K562 (cell line): ENCODE results near the gene PPP1R14B. TPM values are rescaled to one million over a fixed set of nuclear protein-coding genes. Genes with fewer than 3 reads are reported as not detected.
A peak's percentile ranks its signal among the peaks of the same experiment; 100 is the strongest.

Experiments used
- ATAC-seq: fragments of 200-7000 bp; cut with Tn5 transposase; 3 replicates; pipeline ENCODE4 v1.9.1; 2020; ENCODE audit warnings: moderate library complexity
- BruUV-seq: library from RNA; stranded (reverse); fragments of 400-500 nt; replicated peaks from 2 replicates; lab custom pipeline; 2021; lab: Mats Ljungman, UMichigan
- CTCF ChIA-PET: fragments of 300-600 bp; formaldehyde crosslinking; extraction: SDS; loops from one replicate; lab custom pipeline; 2021; ENCODE audit warnings: low intra/inter-chr PET ratio; lab: Yijun Ruan, JAX
- POLR2A ChIA-PET: fragments of 300-600, 350-650 bp; sonication (Branson Sonifier 250); formaldehyde crosslinking; extraction: SDS; loops from one replicate; lab custom pipeline; 2021; ENCODE audit warnings: antibody characterized with exemption, inconsistent platforms; lab: Yijun Ruan, JAX
- DNase-seq, 4 experiments: peaks; one replicate each; pipeline versions ENCODE4 v3.0.0 to v3.0.0-alpha.2; 2011 to 2018; ENCODE audit warnings: low spot score in 3 of 4, mixed read lengths in 3 of 4; ENCODE audit errors: extremely low read depth in 1 of 4
- FAIRE-seq: peaks from 2 replicates; lab custom pipeline; 2011; peaks lifted over from hg19 to GRCh38; lab: Jason Lieb, UNC
- H2AFZ ChIP-seq: 2 replicates; pipeline ENCODE4 v1.6.0; 2011; ENCODE audit warnings: low read depth, low read length, control low read depth, inconsistent platforms
- H3K27ac ChIP-seq: fragments of 200-600 bp; 3 replicates; pipeline ENCODE4 v1.8.0; 2011; ENCODE audit warnings: low read depth, mild to moderate bottlenecking, control low read depth, inconsistent platforms, low read length, moderate library complexity, mixed read lengths; ENCODE audit errors: extremely low read depth
- H3K27me3 ChIP-seq, 2 experiments: fragments of 300-600 bp in 1 of 2; 2 replicates in 1 of 2; 3 replicates in 1 of 2; pipeline versions ENCODE4 v1.6.0 to v1.8.0; 2011; ENCODE audit warnings: inconsistent platforms in 2 of 2, low read length in 2 of 2, mild to moderate bottlenecking in 1 of 2, mixed read lengths in 1 of 2, moderate library complexity in 1 of 2; ENCODE audit not compliant: control insufficient read depth in 2 of 2, insufficient read depth in 2 of 2
- H3K36me3 ChIP-seq: fragments of 300-600 bp; 3 replicates; pipeline ENCODE4 v1.8.0; 2011; ENCODE audit warnings: mild to moderate bottlenecking, low read length, inconsistent platforms; ENCODE audit not compliant: control insufficient read depth, insufficient read depth
- H3K4me1 ChIP-seq, 2 experiments: fragments of 200-600 bp in 1 of 2; replicated peaks in 1 of 2; 2 replicates in 1 of 2; 3 replicates in 1 of 2; pipeline versions ENCODE4 v1.5.1 to v1.8.0; 2011; ENCODE audit warnings: inconsistent platforms in 2 of 2, low read length in 2 of 2, mild to moderate bottlenecking in 1 of 2, mixed read lengths in 1 of 2, moderate library complexity in 1 of 2; ENCODE audit not compliant: control insufficient read depth in 2 of 2, insufficient read depth in 2 of 2
- H3K4me2 ChIP-seq: 2 replicates; pipeline ENCODE4 v1.6.1; 2011; ENCODE audit warnings: low read length, control low read depth, inconsistent platforms, mixed read lengths; ENCODE audit not compliant: insufficient read depth
- H3K4me3 ChIP-seq: fragments of 200-600 bp; sonication (generic), shearing (Covaris generic); 2 replicates; pipeline ENCODE4 v1.5.1; 2016; ENCODE audit warnings: control low read depth, inconsistent platforms
- H3K79me2 ChIP-seq: fragments of 200-600 bp; 3 replicates; pipeline ENCODE4 v1.8.0; 2011; ENCODE audit warnings: low read length, inconsistent platforms; ENCODE audit not compliant: control insufficient read depth, insufficient read depth
- H3K9ac ChIP-seq, 2 experiments: 2 replicates each; pipeline versions ENCODE4 v1.6.0 to v1.6.1; 2011; ENCODE audit warnings: low read depth in 2 of 2, low read length in 2 of 2, control low read depth in 1 of 2, inconsistent platforms in 1 of 2, mild to moderate bottlenecking in 1 of 2, mixed read lengths in 1 of 2; ENCODE audit not compliant: insufficient read depth in 1 of 2
- H3K9me1 ChIP-seq: one replicate; pipeline ENCODE4 v1.6.0; 2011; ENCODE audit warnings: inconsistent platforms, mild to moderate bottlenecking, low read length, moderate library complexity; ENCODE audit not compliant: control insufficient read depth, insufficient read depth
- H3K9me3 ChIP-seq: replicated peaks from 2 replicates; pipeline ENCODE4 v1.5.1; 2011; ENCODE audit warnings: low read depth, low read length, inconsistent platforms; ENCODE audit not compliant: control insufficient read depth, insufficient read depth
- H4K20me1 ChIP-seq: replicated peaks from 2 replicates; pipeline ENCODE4 v1.6.1; 2011; ENCODE audit warnings: low read length, inconsistent platforms, mixed read lengths; ENCODE audit not compliant: control insufficient read depth, insufficient read depth
- EP300 ChIP-seq: IDR thresholded peaks from 2 replicates; pipeline ENCODE4 v1.6.1; 2012; ENCODE audit warnings: low read length, improper control_type of control experiment
- ETV1 ChIP-seq: fragments of 450-650 bp; conservative IDR thresholded peaks from 2 replicates; pipeline ENCODE4 v1.6.1; 2016; ENCODE audit warnings: missing genetic modification characterization, control low read depth, low read depth, missing compliant biosample characterization
- FOXJ2 ChIP-seq: fragments of 200-800 bp; sonication (Bioruptor generic); IDR thresholded peaks from 2 replicates; pipeline ENCODE4 v1.6.1; 2016; ENCODE audit warnings: missing genetic modification characterization, missing compliant biosample characterization
- MEF2A ChIP-seq: IDR thresholded peaks from 2 replicates; pipeline ENCODE4 v1.6.1; 2011; ENCODE audit warnings: low read depth, mild to moderate bottlenecking, low read length, moderate library complexity; ENCODE audit not compliant: control insufficient read depth
- RBFOX2 ChIP-seq: fragments of 200-400 bp; formaldehyde crosslinking; IDR thresholded peaks from 2 replicates; pipeline ENCODE4 v1.6.1; 2017; ENCODE audit warnings: low read depth, mild to moderate bottlenecking, low read length, moderate library complexity
- RBM22 ChIP-seq: fragments of 200-400 bp; formaldehyde crosslinking; IDR thresholded peaks from 2 replicates; pipeline ENCODE4 v1.6.1; 2018; ENCODE audit warnings: low read length, low read depth; ENCODE audit not compliant: poor library complexity, severe bottlenecking
- SETDB1 ChIP-seq: IDR thresholded peaks from one replicate; pipeline ENCODE4 v1.6.1; 2012; ENCODE audit warnings: low read length, control low read depth, inconsistent platforms
- SMC3 ChIP-seq: conservative IDR thresholded peaks from 2 replicates; pipeline ENCODE4 v1.6.1; 2011; ENCODE audit warnings: low read depth, low read length, improper control_type of control experiment; ENCODE audit not compliant: insufficient read depth
- STAT6 ChIP-seq: sonication (generic); formaldehyde crosslinking; IDR thresholded peaks from 2 replicates; pipeline ENCODE4 v1.8.1; 2023; ENCODE audit warnings: mild to moderate bottlenecking, missing genetic modification reagents
- TFAP4 ChIP-seq: sonication (generic); formaldehyde crosslinking; IDR thresholded peaks from 2 replicates; pipeline ENCODE4 v1.8.0; 2022; ENCODE audit warnings: missing genetic modification reagents, mild to moderate bottlenecking, moderate library complexity, borderline replicate concordance
- ZBTB34 ChIP-seq: fragments of 250-450 bp; sonication (Bioruptor Pico); IDR thresholded peaks from 2 replicates; pipeline ENCODE4 v1.8.0; 2021; ENCODE audit warnings: mild to moderate bottlenecking, moderate library complexity
- ZNF277 ChIP-seq: fragments of 250-450 bp; sonication (Bioruptor Pico); IDR thresholded peaks from 2 replicates; pipeline ENCODE4 v1.8.0; 2022; ENCODE audit warnings: inconsistent platforms, mild to moderate bottlenecking, moderate library complexity, borderline replicate concordance
- WGBS: fragments of 100-300 bp; shearing (Covaris generic); methylation state at CpG from one replicate; pipeline ENCODE4 v1.1.6; 2016; ENCODE audit warnings: low coverage, mixed read lengths; ENCODE audit not compliant: insufficient coverage; ENCODE audit errors: missing lambda C conversion rate; 5-methylcytosine and 5-hydroxymethylcytosine counted together
- in situ Hi-C: fragments of 300-500 bp; cut with MboI; formaldehyde crosslinking; loops from 4 replicates; pipeline ENCODE4 v1.15.0; 2018; ENCODE audit warnings: inconsistent platforms, mixed read lengths
- intact Hi-C: fragments of 100-400 bp; cut with micrococcal nuclease; formaldehyde crosslinking; loops from 2 replicates; pipeline ENCODE4 v1.14.2; 2022
- polyA plus RNA-seq, 8 experiments: library from polyadenylated mRNA; depleted of rRNA in 4 of 8; stranded (reverse) in 5 of 8; unstranded in 3 of 8; fragments of >200 nt; fragmentation: Nextera tagmentation in 2 of 8; fragmentation: Illumina TruSeq in 1 of 8; extraction: Ambion mirVana in 2 of 8; extraction: Trizol in 1 of 8; gene quantifications; 2 replicates each; pipeline versions ENCODE4 v1.2.1 to v1.2.3, GENCODE V29; 2011 to 2014; ENCODE audit warnings: inconsistent platforms in 1 of 8, missing spikeins in 1 of 8
- total RNA-seq, 7 experiments: library from RNA; depleted of rRNA in 6 of 7; stranded (reverse); fragments of >200 nt in 6 of 7; fragmentation: Illumina TruSeq in 2 of 7; extraction: Trizol in 2 of 7; gene quantifications; 2 replicates each; pipeline versions ENCODE4 v1.2.1 to v1.2.3, GENCODE V29; 2011 to 2021; ENCODE audit warnings: low replicate concordance in 1 of 7

PPP1R14B gene
- total and polyA plus RNA-seq, 9 of the 15 experiments (the other 6 are each of a cell fraction or from before 2014, with no cell fraction given): 7.7 to 566 (median 212) TPM

- peaks cover 4% of the 10 kb centered on the region; the same call in 1 of the 3 replicates for H3K36me3 ChIP-seq
- in situ Hi-C loops (no loop called here), intact Hi-C loops (no loop called here)
- peak within 1 kb of the TSS; percentile 91 for H3K4me3 ChIP-seq
- CTCF ChIA-PET: interaction anchor here (0.8 kb wide), 1 partner anchor 13 kb away, joined by 3 read pairs; no protein-coding TSS in a partner anchor
- ATAC-seq (peak; percentile 96), FAIRE-seq (peak; percentile 98), DNase-seq (peak; percentile 97 to 99 (median 98))
- POLR2A ChIA-PET: interaction anchor here (0.5 to 5.1 kb wide), 10 partner anchors 10 to 188 kb away, joined by 3 to 54 read pairs (median 4); partner anchors contain the start of genes ESRRA, FERMT3 and STIP1
- H4K20me1 ChIP-seq: no peaks in the 10 kb centered on the region
- H3K9me1 ChIP-seq: no peaks in the 10 kb centered on the region
- no peaks in the 10 kb centered on the region for H3K27me3 ChIP-seq
- H3K27ac ChIP-seq: peak within 1 kb of the TSS; percentile 79
- peaks cover 7 to 43% of the 10 kb centered on the region in 2 experiments; a peak in 4 of 5 replicates for H3K4me1 ChIP-seq
- 21% methylated on average over 17 of the region's 44 CpGs for WGBS
- H3K79me2 ChIP-seq: peaks cover 12% of the 10 kb centered on the region; the same call in 1 of the 3 replicates
- BruUV-seq: TSS peak; percentile 69
- H3K9me3 ChIP-seq: no peaks in the 10 kb centered on the region
- H2AFZ ChIP-seq: peak within 1 kb of the TSS; percentile 93
- peak within 1 kb of the TSS; percentile 69 to 95 for H3K9ac ChIP-seq
- H3K4me2 ChIP-seq: peak within 1 kb of the TSS; percentile 80
- no peak for TF ChIP-seq SETDB1
- TF ChIP-seq SMC3: 0 out of 2 replicates have a peak, but pooled peaks have one; percentile 2
- TF ChIP-seq ZNF277 (CRISPR knock-in tag): no peak
- 0 out of 2 replicates have a peak, but pooled peaks have one; percentile 15 for TF ChIP-seq EP300
- TF ChIP-seq ETV1 (tag): no peak
- peak; percentile 93 for TF ChIP-seq RBM22
- no peak for TF ChIP-seq STAT6
- no peak for TF ChIP-seq FOXJ2 (tag)
- peak; percentile 74 for TF ChIP-seq RBFOX2
- TF ChIP-seq ZBTB34 (CRISPR knock-in tag): no peak
- TF ChIP-seq TFAP4: peak; percentile 48
- no peak for TF ChIP-seq MEF2A
Measured at GRCh38 chr11:64284048-64284961, 37.6 kb upstream of the PPP1R14B start, which contains the start of gene BAD. Gene BAD (minus strand): TSS chr11:64284665. CDS start chr11:64284368, 297 bp downstream.
